HCT116 (cell line): ENCODE results near the gene GALNT2.

ENCODE experiments used
- EGR1 ChIP-seq: IDR thresholded peaks from 2 replicates; pipeline ENCODE4 v1.6.1; 2012; ENCODE audit warnings: low read depth
- EZH2 ChIP-seq: fragments of 200-600 bp; sonication (generic); IDR thresholded peaks from 2 replicates; pipeline ENCODE4 v1.6.1; 2017; ENCODE audit warnings: antibody characterized with exemption, mixed run types
- FOSL1 ChIP-seq: IDR thresholded peaks from 2 replicates; pipeline ENCODE4 v1.6.1; 2012; ENCODE audit warnings: low read depth
- JUND ChIP-seq: IDR thresholded peaks from 2 replicates; pipeline ENCODE4 v1.6.1; 2012
- POLR2A ChIP-seq: IDR thresholded peaks from 2 replicates; pipeline ENCODE4 v1.7.0; 2011; ENCODE audit warnings: borderline replicate concordance; ENCODE audit not compliant: insufficient read depth, insufficient read length; ENCODE audit errors: extremely low read depth
- POLR2AphosphoS5 ChIP-seq: IDR thresholded peaks from 2 replicates; pipeline ENCODE4 v1.6.1; 2011; ENCODE audit warnings: mild to moderate bottlenecking, low read depth, low read length, moderate library complexity
- SP1 ChIP-seq: IDR thresholded peaks from 2 replicates; pipeline ENCODE4 v1.6.1; 2012; ENCODE audit warnings: low read depth
- SRF ChIP-seq: IDR thresholded peaks from 2 replicates; pipeline ENCODE4 v1.6.1; 2012; ENCODE audit warnings: low read depth
- TF ChIP-seq, protein P1 (sequence below), 3 experiments: fragments of 200-600 bp in 1 of 3; sonication (generic) in 1 of 3; IDR thresholded peaks in 2 of 3; conservative IDR thresholded peaks in 1 of 3; 2 replicates each; pipeline ENCODE4 v1.5.1; 2012 to 2017; ENCODE audit warnings: low read depth in 2 of 3, low read length in 2 of 3, antibody characterized with exemption in 1 of 3, borderline replicate concordance in 1 of 3, control low read depth in 1 of 3, mild to moderate bottlenecking in 1 of 3, mixed read lengths in 1 of 3, mixed run types in 1 of 3, moderate library complexity in 1 of 3; ENCODE audit not compliant: insufficient read depth in 1 of 3

DNA sequence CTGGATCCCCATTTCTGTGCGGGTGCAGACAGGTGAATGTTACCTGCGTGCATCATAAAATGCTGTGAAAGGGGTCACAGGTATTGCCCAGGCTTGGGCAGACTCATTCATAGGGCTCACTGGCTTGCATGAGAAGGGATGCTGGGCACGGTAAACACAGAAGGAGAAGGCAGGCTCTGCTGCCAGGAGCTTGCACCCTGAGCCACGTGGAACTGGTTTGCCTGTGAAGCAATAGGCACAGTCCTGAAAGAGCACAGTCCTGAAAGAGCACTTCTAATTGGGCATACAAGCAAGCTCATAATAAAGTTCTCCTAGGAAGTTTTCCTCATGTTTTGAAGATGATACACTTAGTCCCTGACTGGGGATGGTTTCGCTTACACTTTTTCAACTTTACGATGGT, 40.9 kb downstream of the GALNT2 start:
- TF ChIP-seq, protein P1, sequence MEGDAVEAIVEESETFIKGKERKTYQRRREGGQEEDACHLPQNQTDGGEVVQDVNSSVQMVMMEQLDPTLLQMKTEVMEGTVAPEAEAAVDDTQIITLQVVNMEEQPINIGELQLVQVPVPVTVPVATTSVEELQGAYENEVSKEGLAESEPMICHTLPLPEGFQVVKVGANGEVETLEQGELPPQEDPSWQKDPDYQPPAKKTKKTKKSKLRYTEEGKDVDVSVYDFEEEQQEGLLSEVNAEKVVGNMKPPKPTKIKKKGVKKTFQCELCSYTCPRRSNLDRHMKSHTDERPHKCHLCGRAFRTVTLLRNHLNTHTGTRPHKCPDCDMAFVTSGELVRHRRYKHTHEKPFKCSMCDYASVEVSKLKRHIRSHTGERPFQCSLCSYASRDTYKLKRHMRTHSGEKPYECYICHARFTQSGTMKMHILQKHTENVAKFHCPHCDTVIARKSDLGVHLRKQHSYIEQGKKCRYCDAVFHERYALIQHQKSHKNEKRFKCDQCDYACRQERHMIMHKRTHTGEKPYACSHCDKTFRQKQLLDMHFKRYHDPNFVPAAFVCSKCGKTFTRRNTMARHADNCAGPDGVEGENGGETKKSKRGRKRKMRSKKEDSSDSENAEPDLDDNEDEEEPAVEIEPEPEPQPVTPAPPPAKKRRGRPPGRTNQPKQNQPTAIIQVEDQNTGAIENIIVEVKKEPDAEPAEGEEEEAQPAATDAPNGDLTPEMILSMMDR (IDR thresholded peaks at IDR 0.05 in 2 of 3, conservative IDR thresholded peaks at IDR 0.05 in 1 of 3; ENCODE audit: borderline replicate concordance in 1 of 3, insufficient read depth in 1 of 3, low read depth in 2 of 3, low read length in 2 of 3), result no peak
- TF ChIP-seq JUND, result no peak
- no peak for TF ChIP-seq EZH2
- no peak for TF ChIP-seq EGR1
- TF ChIP-seq SP1, result no peak
- no peak for TF ChIP-seq POLR2A
- TF ChIP-seq SRF, result no peak
- TF ChIP-seq FOSL1, result no peak
- no peak for TF ChIP-seq POLR2AphosphoS5
